ENCODE measurements around the gene P2RY13.
A peak's percentile ranks its signal among the peaks of the same experiment; 100 is the strongest.

Gene P2RY13

DNA sequence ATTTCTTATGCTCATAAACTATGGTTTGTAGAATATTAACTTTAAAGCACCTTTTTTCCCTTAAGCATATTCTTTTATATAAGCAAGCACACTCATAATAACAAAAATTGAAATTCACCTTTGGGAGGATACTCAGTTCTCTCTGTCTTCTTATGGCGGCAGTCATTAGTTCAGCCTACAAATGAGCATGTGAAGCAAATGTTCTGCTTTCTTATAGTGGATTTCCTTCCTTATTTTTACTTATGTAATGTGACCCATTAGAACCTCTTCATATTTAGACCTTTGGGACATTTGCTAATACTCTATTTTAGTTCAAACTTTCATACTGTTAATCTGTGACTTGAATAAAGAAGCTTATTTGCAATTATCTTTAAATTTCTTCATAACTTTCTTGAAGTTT, at the start of gene P2RY13:
Gene P2RY13 (minus strand): TSS at position 187 of the 400 bp plus-strand sequence. CDS start 21 bp downstream, at position 166.
- no peak for DNase-seq

GRCh38 chr3:151377768-151378385, 48.5 kb upstream of the P2RY13 start:
- no peak for DNase-seq

- DNase-seq = peak; percentile 65
Measured at GRCh38 chr3:151372063-151372820, 42.9 kb upstream of the P2RY13 start.

- peak; percentile 17 for DNase-seq
Measured at GRCh38 chr3:151371526-151371925, 42.2 kb upstream of the P2RY13 start.

- no peak for DNase-seq
Measured at GRCh38 chr3:151367448-151367847, 38.1 kb upstream of the P2RY13 start.

GRCh38 chr3:151366993-151367392, 37.6 kb upstream of the P2RY13 start:
- no peak for DNase-seq

DNA sequence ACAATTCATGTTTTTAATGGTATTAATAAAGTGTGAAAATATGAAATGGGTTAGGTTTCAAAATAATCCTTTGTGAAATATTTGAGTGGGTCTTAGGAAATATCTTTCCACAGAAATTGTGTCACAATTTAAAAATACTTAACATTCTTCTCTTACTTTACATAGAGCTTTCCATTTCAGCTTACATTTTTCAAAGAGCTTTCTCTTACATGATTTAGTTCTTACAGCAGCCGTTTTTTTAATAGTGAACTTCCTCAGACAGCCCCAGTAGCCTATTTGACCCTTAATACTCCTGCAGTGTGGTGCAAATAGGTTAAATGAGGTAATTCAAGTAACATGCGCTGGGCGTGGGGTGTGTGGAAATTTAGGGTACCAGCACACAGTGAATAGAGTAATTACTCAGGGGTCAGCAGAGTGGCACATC, 33.4 kb upstream of the P2RY13 start:
- DNase-seq = peak; percentile 51

- DNase-seq = no peak
Measured at GRCh38 chr3:151357463-151357850, 28.1 kb upstream of the P2RY13 start.

DNA sequence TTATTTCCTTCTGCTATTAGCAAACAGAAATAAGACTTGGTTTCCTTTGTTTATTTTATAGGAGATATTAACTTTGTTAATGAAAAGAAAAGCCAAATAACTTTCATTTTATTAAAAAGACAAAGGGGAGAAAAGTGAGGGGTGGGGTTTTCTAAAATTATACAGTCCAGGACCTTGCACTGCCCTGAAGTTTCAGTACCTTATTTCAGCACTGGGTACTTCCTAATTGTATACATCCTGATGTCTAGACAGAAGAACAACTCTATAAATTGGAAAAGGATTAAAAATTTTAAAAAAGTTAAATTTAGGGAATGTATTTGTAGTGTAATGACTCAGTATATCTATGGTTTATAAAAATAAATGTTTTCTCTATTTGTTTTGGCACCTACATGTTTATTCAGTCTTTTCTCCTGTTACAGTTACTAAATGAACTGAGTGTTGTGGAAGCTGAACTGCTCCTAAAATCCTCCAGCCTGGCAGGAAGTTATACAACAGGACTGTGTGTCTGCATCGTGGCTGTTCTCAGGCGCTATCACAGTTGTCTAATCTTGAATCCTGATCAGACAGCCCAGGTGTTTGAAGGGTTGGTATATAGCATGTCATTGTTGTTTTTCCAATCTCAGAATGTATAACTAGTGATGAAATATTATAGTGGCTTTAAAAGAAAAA, 27.6 kb upstream of the P2RY13 start:
- peak; percentile 21 for DNase-seq

DNA sequence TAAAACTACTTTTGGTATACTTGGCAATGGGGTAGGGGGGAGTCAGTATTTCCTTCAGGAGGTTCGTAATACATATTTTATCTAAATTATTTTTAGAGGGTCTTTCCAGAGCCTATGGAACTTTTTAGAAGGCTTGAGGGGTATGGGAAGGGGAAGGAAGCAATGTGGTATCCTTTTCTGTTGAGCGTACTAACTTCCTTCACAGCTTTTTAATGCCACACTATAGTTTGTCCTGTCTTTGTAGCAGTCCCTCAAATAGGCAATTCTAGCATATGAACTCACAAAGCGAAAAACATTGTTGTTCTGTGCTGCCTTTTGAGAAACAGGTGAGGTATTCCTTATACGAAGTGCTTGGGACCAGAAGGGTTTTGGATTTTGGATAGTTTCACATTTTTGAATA, 22.3 kb upstream of the P2RY13 start:
- no peak for DNase-seq

DNA sequence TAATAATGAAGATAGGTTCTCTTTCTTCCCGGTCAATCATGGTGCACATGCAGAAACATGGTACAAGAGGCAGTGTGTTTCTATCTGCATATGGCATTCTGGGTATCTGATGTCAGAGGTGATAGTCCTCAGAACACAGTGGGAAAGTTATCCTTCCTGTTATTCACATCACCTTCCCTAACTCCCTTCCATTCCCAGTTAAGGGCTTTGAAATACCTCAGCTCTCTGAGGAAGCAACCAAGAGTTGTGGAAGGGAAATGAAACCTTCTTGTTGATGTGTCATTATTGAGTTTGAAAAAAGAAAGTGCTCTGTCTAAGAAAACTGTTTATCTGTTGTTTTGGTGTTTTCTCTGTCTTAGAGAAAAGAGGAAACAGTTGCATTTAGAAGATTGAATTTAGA, 21.9 kb upstream of the P2RY13 start:
- no peak for DNase-seq

- DNase-seq = no peak
Measured at GRCh38 chr3:151350656-151351055, 21.3 kb upstream of the P2RY13 start.

DNA sequence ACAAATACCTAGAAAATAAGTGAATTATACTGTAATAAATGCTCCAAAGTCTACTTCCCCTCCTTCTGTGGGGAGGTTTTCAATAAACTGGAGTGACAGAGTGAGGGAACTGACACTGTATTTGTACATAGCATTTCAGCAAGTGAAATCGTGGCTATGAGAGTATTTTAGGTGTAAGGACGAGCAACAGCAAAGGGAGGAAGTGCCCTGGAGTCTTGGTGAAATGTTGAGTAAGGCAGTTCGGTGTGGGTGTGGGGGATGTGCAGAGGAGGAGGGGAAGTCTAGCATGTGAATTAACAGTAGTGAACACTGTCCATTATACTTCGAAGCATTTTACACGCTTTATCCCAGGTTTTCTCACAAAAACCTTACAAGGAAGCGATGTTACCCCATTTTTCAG, 18.1 kb upstream of the P2RY13 start:
- no peak for DNase-seq

- DNase-seq = no peak
Measured at GRCh38 chr3:151346292-151346691, 16.9 kb upstream of the P2RY13 start.

- DNase-seq = peak; percentile 57
Measured at GRCh38 chr3:151345859-151346258, 16.5 kb upstream of the P2RY13 start.

DNA sequence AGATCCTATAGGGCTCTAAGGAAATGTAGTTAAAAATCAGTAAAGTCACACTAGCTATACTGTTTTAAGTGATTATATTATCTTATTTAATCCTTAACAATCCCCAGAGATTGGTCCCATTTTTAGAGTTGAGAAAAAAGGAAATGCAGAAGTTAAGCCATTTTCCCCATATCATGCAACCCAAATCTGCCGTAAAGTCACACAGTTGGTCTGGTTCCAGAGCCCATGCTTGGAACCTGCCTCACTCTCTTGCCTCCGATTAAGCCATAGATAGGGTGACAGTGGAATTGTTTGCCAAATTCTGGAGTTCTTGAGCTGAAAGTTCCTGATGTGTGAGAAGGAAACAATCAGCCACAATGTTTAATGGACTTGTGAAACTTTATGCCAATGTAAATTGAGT, 2.3 kb upstream of the P2RY13 start:
- DNase-seq = no peak

DNA sequence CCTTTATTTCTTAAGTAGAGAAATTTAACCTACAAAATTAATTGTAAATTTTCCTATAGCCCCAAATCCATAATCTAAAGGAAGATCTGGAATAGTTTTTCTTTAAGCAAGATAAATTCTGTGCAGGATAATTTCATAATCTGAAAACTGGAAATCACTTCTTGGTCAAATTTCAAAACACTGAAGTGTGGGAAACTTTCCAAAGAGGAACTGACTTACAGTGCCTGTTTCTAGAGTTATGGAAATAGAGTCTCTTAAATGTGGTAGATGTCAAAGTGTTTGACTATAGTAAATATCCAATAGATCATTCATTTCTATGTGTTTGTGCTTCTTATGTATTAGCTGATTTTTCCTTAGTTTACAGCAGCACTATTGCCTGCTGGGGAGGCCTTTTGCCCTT, 1.6 kb upstream of the P2RY13 start:
- no peak for DNase-seq

GRCh38 chr3:151330379-151330778, 1.0 kb upstream of the P2RY13 start:
- no peak for DNase-seq

- DNase-seq = no peak
Measured at GRCh38 chr3:151328298-151328995, 902 bp downstream of the P2RY13 start.

- no peak for DNase-seq
Measured at GRCh38 chr3:151327571-151328198, 1.7 kb downstream of the P2RY13 start.

DNA sequence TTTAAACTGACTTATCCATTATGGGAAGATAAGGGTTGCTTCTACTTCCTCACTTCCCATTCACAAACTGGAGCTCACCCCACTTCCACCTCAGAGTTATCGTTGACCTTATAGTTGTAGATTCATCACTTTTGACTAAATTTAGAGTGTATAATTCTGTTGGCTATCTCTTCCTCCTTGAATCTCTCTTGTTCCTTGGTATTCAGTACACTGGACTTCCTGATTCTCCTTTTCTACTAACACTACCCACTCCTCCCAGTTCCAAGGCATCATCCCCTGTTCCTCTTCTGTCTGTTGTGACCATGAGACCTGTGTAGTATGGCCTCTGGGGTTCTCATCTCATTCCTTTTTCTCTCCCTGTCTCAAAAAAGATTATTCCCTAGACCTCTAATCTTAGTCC, 6.8 kb downstream of the P2RY13 start:
- DNase-seq = no peak

- no peak for DNase-seq
Measured at GRCh38 chr3:151321526-151321925, 7.8 kb downstream of the P2RY13 start.

DNA sequence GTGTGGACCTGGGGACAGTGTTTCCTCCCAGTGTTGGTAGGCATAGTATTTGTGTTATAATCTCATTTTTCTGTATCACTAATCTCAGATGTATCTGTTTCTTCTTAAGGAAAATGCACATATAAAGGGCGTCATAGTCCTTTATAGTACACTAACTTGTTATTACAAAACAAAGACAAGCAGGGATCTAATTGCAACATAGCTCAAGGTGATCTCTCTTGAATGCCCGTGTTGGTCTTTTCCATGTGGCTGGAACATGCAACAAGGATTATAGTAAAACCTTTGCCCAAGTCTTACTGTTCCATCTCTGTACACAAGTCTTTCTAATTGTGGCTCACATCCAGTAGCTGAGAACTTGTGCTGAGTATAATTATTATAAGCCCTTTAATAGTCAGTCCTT, 9.2 kb downstream of the P2RY13 start:
- DNase-seq = no peak

Data from fibroblast of skin of right quadriceps (primary cell).